A673 (cell line): ENCODE data around the gene DSCAML1. TPM values are rescaled to one million over a fixed set of nuclear protein-coding genes. Genes with fewer than 3 reads are reported as not detected.

Experiments used
- BruUV-seq: library from RNA; stranded (reverse); fragments of 400-500 nt; replicated peaks from 2 replicates; lab custom pipeline; 2021; lab: Mats Ljungman, UMichigan
- CTCF ChIA-PET: fragments of 300-600 bp; sonication (Branson Sonifier 250); formaldehyde crosslinking; loops from one replicate; lab custom pipeline; 2022; ENCODE audit warnings: antibody characterized with exemption; lab: Charles Lee
- POLR2A ChIA-PET: fragments of 300-600 bp; sonication (Branson Sonifier 250); formaldehyde crosslinking; loops from one replicate; lab custom pipeline; 2022; ENCODE audit warnings: antibody characterized with exemption; ENCODE audit not compliant: low non-redundant PET; lab: Charles Lee
- DNase-seq: peaks from one replicate; pipeline ENCODE4 v3.0.0-alpha.2; 2015; ENCODE audit warnings: low spot score
- H3K27ac ChIP-seq: fragments of 200-600 bp; sonication (generic); 2 replicates; pipeline ENCODE4 v1.5.1; 2016; ENCODE audit warnings: mixed run types, low read depth, mild to moderate bottlenecking, mixed read lengths, antibody characterized with exemption, low read length; ENCODE audit not compliant: poor library complexity, severe bottlenecking
- H3K27me3 ChIP-seq: fragments of 200-600 bp; sonication (generic); replicated peaks from 2 replicates; pipeline ENCODE4 v1.6.1; 2017; ENCODE audit warnings: mixed run types, low read depth, mild to moderate bottlenecking, mixed read lengths, antibody characterized with exemption, low read length; ENCODE audit not compliant: insufficient read depth, poor library complexity
- H3K36me3 ChIP-seq: fragments of 200-600 bp; sonication (generic); 2 replicates; pipeline ENCODE4 v1.6.1; 2016; ENCODE audit warnings: mixed run types, mild to moderate bottlenecking, mixed read lengths, antibody characterized with exemption, low read length; ENCODE audit not compliant: insufficient read depth, poor library complexity, severe bottlenecking
- H3K4me1 ChIP-seq: fragments of 200-600 bp; sonication (generic); 2 replicates; pipeline ENCODE4 v1.6.1; 2017; ENCODE audit warnings: mixed run types, mild to moderate bottlenecking, mixed read lengths, antibody characterized with exemption, low read length; ENCODE audit not compliant: insufficient read depth, poor library complexity, severe bottlenecking
- H3K4me3 ChIP-seq: fragments of 200-600 bp; sonication (generic); 2 replicates; pipeline ENCODE4 v1.5.1; 2016; ENCODE audit warnings: low read depth, mixed run types, mild to moderate bottlenecking, mixed read lengths, low read length; ENCODE audit not compliant: poor library complexity, severe bottlenecking
- H3K9me3 ChIP-seq: fragments of 200-600 bp; sonication (generic); 2 replicates; pipeline ENCODE4 v1.6.1; 2016; ENCODE audit warnings: mixed run types, low read depth, mild to moderate bottlenecking, mixed read lengths, antibody characterized with exemption, low read length; ENCODE audit not compliant: poor library complexity, severe bottlenecking
- CTCF ChIP-seq: fragments of 300-800, 200-600 bp; sonication (generic); conservative IDR thresholded peaks from 2 replicates; pipeline ENCODE4 v1.5.1; 2017; ENCODE audit warnings: low read depth, mild to moderate bottlenecking, antibody characterized with exemption, low read length, moderate library complexity, mixed read lengths
- EZH2 ChIP-seq: fragments of 200-600 bp; sonication (generic); IDR thresholded peaks from 2 replicates; pipeline ENCODE4 v1.6.1; 2017; ENCODE audit warnings: borderline replicate concordance, low read depth, mild to moderate bottlenecking, mixed read lengths, antibody characterized with exemption, low read length; ENCODE audit not compliant: poor library complexity, severe bottlenecking
- intact Hi-C: fragments of 100-400 bp; cut with micrococcal nuclease; formaldehyde crosslinking; loops from one replicate; pipeline ENCODE4 v1.10.0; 2022; ENCODE audit not compliant: unreplicated experiment
- total RNA-seq: library from RNA; stranded (reverse); gene quantifications from 2 replicates; pipeline ENCODE4 v1.2.3, GENCODE V29; 2021

Gene DSCAML1
- total RNA-seq, 1 experiment from 2014 or later: not detected

- TF ChIP-seq CTCF: no peak
- TF ChIP-seq EZH2: no peak
- BruUV-seq: no TSS peak
- peaks cover 15% of the 10 kb centered on the region for H3K27me3 ChIP-seq
- intact Hi-C loops: no loop called here
- ChIA-PET CTCF (no interaction called here), POLR2A (no interaction called here)
- no peaks in the 10 kb centered on the region for H3K36me3 ChIP-seq
- H3K4me1 ChIP-seq: no peaks in the 10 kb centered on the region
- DNase-seq: no peak
- no peaks in the 10 kb centered on the region for H3K9me3 ChIP-seq
- no peak overlapping the region for H3K4me3 ChIP-seq
- no peak overlapping the region for H3K27ac ChIP-seq
Observed at GRCh38 chr11:117593065-117593464, 204.0 kb downstream of the DSCAML1 start.

DNA sequence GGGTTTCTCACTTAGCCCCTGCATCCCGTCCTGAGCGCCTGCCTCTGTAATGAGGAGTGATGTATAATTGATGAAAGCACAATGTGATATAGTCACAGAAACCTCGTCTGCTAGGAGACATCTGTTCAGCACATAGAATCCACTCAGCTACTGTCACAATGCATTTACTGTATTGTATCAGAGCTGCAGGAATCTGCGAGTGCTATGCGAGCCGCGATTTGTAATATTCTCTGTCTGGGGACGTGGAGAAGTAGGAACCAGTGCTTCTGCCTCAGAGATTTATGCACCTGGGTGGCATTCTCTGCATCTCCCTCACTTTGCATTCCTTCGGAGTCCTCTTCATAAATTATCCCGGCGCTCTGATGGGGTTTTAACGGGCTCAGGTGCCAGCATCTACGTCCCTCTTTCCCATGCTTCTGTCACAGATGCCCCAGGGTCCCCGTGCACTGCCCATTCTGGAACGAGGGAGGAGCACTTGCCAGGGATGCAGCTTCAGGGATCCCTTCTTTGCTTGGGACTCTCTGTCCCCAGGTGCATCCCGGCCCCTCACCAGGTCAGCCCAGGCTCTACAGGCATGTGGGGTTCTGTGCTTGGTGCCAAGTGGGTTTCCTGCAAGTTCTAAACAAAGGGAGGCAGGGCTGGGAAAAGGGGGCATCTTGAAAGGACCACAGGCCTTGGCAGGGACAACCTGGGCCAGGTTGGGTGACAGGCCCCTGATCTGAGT lies 205.5 kb downstream of the DSCAML1 start:
- DNase-seq: no peak
- no peaks in the 10 kb centered on the region for H3K9me3 ChIP-seq
- no peak overlapping the region for H3K27ac ChIP-seq
- H3K4me3 ChIP-seq: no peak overlapping the region
- TF ChIP-seq EZH2 (no peak), CTCF (no peak)
- no TSS peak for BruUV-seq
- H3K4me1 ChIP-seq: no peaks in the 10 kb centered on the region
- no peaks in the 10 kb centered on the region for H3K36me3 ChIP-seq
- POLR2A ChIA-PET: no interaction called here
- intact Hi-C loops: no loop called here
- peaks cover 20% of the 10 kb centered on the region for H3K27me3 ChIP-seq
- CTCF ChIA-PET: interaction anchor here (1.5 kb wide), 1 partner anchor 165 kb away, joined by 3 read pairs; no protein-coding TSS in a partner anchor

DNA sequence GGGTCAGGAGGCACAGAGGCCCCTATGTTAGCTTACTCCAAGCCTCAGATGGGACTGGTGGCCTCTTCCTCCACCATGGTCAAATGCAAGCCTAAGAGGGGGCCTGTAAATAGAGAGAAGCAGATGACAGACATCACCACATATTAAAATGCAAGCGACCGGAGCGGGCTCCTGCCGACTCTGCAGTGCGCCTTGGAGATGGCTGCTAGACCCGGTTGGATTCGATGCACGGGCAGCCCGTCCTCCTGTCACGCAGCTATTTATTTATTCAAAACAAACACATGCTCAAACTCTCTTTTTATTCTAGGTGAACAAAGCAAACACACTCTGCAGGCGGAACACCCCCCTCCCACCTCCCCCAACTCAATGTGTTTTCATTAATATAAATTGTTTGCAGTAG lies 208.0 kb downstream of the DSCAML1 start:
- no peaks in the 10 kb centered on the region for H3K9me3 ChIP-seq
- intact Hi-C loops: no loop called here
- H3K4me3 ChIP-seq: no peak overlapping the region
- no peak for TF ChIP-seq CTCF
- TF ChIP-seq EZH2: no peak
- ChIA-PET POLR2A (no interaction called here), CTCF (interaction anchor here (0.7 kb wide), 1 partner anchor 463 kb away, joined by 14 read pairs; no protein-coding TSS in a partner anchor)
- H3K4me1 ChIP-seq: no peaks in the 10 kb centered on the region
- peaks cover 20% of the 10 kb centered on the region for H3K27me3 ChIP-seq
- H3K36me3 ChIP-seq: no peaks in the 10 kb centered on the region
- no peak overlapping the region for H3K27ac ChIP-seq
- BruUV-seq: no TSS peak
- DNase-seq: no peak
